ENCODE measurements around the gene DOCK6.

DNA sequence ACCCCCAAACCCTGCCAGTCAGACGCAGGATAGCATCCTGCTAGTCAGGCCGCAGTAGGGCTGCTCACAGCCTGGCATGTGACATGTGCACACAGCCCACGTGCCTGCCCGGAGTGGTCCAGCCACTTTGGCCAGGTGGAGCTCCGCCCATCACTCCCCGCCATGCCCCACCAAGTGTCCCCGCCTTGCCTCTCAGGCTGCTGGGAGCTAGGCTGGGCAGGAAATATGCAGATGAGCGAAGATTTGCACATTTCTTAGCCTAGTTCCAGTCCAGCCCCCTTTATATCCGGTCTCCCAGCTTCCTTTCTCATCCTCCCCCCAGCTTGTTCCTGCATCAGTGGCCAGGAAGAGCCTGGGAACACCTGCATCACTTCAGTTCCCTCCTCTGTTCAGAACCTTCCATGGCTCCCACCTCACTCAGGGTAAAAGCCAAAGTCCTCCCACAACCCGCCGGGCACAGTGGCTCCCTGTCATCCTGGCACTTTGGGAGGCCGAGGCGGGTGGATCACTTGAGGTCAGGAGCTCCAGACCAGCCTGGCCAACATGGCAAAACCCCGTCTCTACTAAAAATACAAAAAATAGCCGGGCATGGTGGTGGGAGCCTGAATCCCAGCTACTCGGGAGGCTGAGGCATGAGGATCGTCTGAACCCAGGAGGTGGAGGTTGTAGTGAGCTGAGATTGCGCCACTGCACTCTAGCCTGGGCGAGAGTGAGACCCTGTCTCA is 2.3 kb upstream of the DOCK6 start:
- TF ChIP-seq POLR2AphosphoS5 (IDR thresholded peaks at IDR 0.05): peak in 3 of 4 donors; percentile 15 to 26 (median 16)
- TF ChIP-seq, protein P1, sequence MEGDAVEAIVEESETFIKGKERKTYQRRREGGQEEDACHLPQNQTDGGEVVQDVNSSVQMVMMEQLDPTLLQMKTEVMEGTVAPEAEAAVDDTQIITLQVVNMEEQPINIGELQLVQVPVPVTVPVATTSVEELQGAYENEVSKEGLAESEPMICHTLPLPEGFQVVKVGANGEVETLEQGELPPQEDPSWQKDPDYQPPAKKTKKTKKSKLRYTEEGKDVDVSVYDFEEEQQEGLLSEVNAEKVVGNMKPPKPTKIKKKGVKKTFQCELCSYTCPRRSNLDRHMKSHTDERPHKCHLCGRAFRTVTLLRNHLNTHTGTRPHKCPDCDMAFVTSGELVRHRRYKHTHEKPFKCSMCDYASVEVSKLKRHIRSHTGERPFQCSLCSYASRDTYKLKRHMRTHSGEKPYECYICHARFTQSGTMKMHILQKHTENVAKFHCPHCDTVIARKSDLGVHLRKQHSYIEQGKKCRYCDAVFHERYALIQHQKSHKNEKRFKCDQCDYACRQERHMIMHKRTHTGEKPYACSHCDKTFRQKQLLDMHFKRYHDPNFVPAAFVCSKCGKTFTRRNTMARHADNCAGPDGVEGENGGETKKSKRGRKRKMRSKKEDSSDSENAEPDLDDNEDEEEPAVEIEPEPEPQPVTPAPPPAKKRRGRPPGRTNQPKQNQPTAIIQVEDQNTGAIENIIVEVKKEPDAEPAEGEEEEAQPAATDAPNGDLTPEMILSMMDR (IDR thresholded peaks at IDR 0.05): no peak

Data from sigmoid colon (tissue), 4 donors.